Head of caudate nucleus (tissue), 42 donors: ENCODE results near the gene SLC46A2.

Experiments
- DNase-seq, 42 donors: peaks; one replicate each; pipeline versions ENCODE4 v3.0.0 to v3.0.0-alpha.2; 2020 to 2021; ENCODE audit warnings: mixed read lengths in 7 of 42
- intact Hi-C: fragments of 100-400 bp; cut with DNase I; formaldehyde crosslinking; loops from one replicate; pipeline ENCODE4 v1.15.0; 2022

Gene SLC46A2

DNA sequence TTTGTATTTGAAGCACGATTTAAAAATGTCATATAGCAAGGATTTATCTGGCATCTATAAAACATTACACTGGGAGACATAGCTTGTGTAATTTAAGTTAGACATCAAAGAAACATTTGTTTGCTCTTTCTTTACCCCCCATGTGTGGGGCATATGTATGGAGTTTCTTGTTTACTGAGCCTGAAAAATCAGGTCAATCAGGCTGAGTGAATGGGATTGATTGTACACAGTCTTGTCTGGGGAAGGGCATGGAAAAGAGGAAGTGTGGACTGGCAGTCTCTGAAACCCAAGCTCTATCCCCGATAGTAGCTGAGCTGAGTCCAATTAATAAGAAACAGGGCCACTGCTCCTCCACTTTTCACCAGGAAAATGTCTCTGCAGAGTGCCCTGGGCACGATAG lies 49.4 kb downstream of the SLC46A2 start:
- intact Hi-C loops, result loop anchor here (10.0 kb wide), 1 partner anchor 86 kb away; the partner anchor contains the start of gene SNX30
- DNase-seq, result peak in 4 of 42 donors; percentile 26 to 56 (median 45)

DNA sequence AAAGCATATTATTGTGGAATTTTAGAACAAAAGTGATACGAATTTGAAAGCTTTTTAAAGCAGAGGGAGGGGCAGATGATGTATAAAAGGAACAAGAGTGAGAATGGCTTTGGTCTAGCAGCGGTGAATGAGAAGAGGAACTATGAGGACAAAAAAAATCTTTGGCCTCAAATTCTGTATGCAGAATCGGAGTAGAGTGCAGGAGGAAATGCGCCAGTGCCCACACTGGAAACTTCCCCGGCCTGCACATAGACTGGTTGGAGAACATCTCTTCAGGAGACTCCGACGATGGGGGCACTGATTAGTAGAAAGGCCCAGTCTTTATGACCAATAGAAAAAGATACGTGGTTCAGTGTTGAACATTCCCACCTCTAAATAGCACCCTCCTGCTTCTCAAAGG lies 51.3 kb downstream of the SLC46A2 start:
- DNase-seq, result peak in 10 of 42 donors; percentile 16 to 57 (median 37)
- intact Hi-C loops, result no loop called here

GRCh38 chr9:112838342-112838741 lies 52.3 kb downstream of the SLC46A2 start:
- intact Hi-C loops, result no loop called here
- DNase-seq, result no peak

GRCh38 chr9:112836394-112836793 lies 54.3 kb downstream of the SLC46A2 start:
- no peak for DNase-seq
- intact Hi-C loops, result no loop called here

GRCh38 chr9:112833081-112833480 lies 57.6 kb downstream of the SLC46A2 start:
- DNase-seq, result no peak
- intact Hi-C loops, result no loop called here

DNA sequence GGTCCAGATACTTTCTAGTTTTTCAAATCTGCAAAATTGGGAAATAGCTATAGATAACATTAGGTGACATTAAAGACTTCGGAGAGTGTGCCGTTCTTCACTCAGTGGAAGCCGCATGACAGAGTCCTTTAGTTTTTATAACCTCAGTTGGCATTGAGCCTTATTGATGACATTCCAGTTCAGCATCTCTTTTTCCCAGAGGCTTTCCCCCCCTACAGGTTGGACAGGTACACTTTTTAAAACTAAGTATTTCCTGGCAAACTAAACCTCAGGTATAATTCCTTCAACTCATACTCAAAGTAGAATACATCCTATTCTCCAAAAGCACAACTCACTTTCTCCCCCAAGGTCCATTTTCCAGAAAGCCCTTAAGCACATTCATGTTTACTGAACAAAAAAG lies 58.7 kb downstream of the SLC46A2 start:
- no peak for DNase-seq
- intact Hi-C loops, result no loop called here

DNA sequence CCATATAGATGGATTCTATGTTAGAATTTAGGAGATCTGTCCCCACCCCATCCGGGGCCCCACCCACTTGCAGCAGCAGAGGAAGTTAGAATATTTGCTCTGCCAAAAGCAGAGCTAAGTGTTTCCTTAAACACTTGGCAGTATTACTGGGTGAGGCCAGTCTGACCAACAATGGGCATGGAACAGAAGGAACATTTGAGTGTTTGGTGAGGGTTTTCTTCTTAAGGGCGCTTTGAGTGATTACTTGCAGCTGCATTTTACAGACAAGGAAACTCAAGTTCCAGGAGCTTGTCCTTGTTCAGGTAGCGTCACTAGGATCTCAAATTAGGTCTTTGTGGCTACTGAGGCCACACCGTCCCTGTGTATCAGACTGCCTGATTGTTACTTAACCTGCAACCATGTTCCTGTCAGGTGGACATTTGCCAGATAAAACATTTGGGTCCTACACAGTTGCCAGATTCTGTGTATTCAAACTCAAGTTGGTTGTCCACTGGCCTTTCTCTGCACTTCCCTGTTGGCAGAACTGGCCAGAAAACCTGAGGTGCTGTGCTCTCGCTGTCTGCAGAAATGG lies 59.3 kb downstream of the SLC46A2 start:
- peak in 3 of 42 donors; percentile 15 to 22 (median 16) for DNase-seq
- intact Hi-C loops, result no loop called here
